Natural killer cell (primary cell): Measurements from ENCODE around the gene CEND1. TPM values are rescaled to one million over a fixed set of nuclear protein-coding genes. Genes with fewer than 3 reads are reported as not detected.

Experiments
- ATAC-seq, 3 donors: fragments of 150-1000 bp in 2 of 3; fragments of 200-7000 bp in 1 of 3; cut with Tn5 transposase; 1 replicate in 1 of 3; 2 replicates in 2 of 3; pipeline ENCODE4 v1.10.0; 2021; ENCODE audit warnings: mild to moderate bottlenecking in 2 of 3, moderate library complexity in 2 of 3
- DNase-seq, 2 donors: peaks; one replicate each; pipeline versions ENCODE4 v3.0.0 to v3.0.0-alpha.2; 2013 to 2021; ENCODE audit warnings: mixed read lengths in 1 of 2
- H3K27ac ChIP-seq: one replicate; pipeline ENCODE4 v1.5.1; 2013; ENCODE audit warnings: mild to moderate bottlenecking, low read length
- H3K27me3 ChIP-seq: one replicate; pipeline ENCODE4 v1.6.1; 2013; ENCODE audit warnings: low read length; ENCODE audit not compliant: control insufficient read depth, insufficient read depth
- H3K36me3 ChIP-seq: one replicate; pipeline ENCODE4 v1.6.1; 2013; ENCODE audit warnings: low read length; ENCODE audit not compliant: control insufficient read depth, insufficient read depth
- H3K4me1 ChIP-seq: one replicate; pipeline ENCODE4 v1.6.1; 2013; ENCODE audit warnings: low read length; ENCODE audit not compliant: control insufficient read depth, insufficient read depth
- H3K4me3 ChIP-seq: one replicate; pipeline ENCODE4 v1.5.1; 2013; ENCODE audit warnings: low read length
- H3K9me3 ChIP-seq: one replicate; pipeline ENCODE4 v1.6.1; 2013; ENCODE audit warnings: low read length; ENCODE audit not compliant: control insufficient read depth, insufficient read depth
- H3K27ac Mint-ChIP-seq, 2 donors: one replicate each; pipeline ENCODE4 v1.8.0; 2022; ENCODE audit warnings: mild to moderate bottlenecking in 2 of 2, mixed read lengths in 2 of 2, moderate library complexity in 1 of 2
- H3K27me3 Mint-ChIP-seq, 2 donors: one replicate each; pipeline ENCODE4 v1.8.0; 2022; ENCODE audit warnings: low read depth in 2 of 2, mixed read lengths in 2 of 2
- H3K36me3 Mint-ChIP-seq: one replicate; pipeline ENCODE4 v1.8.0; 2022; ENCODE audit warnings: mixed read lengths
- H3K4me1 Mint-ChIP-seq, 2 donors: one replicate each; pipeline ENCODE4 v1.8.0; 2022; ENCODE audit warnings: mixed read lengths in 2 of 2
- H3K4me3 Mint-ChIP-seq: one replicate; pipeline ENCODE4 v1.8.0; 2022; ENCODE audit warnings: mild to moderate bottlenecking, moderate library complexity, mixed read lengths
- H3K9me3 Mint-ChIP-seq, 2 donors: one replicate each; pipeline ENCODE4 v1.8.0; 2022; ENCODE audit warnings: mixed read lengths in 2 of 2
- WGBS: methylation state at CpG from one replicate; pipeline ENCODE4 v1.1.7; 2013; ENCODE audit warnings: missing lambda C conversion rate; ENCODE audit not compliant: insufficient coverage; 5-methylcytosine and 5-hydroxymethylcytosine counted together
- intact Hi-C: fragments of 100-400 bp; cut with micrococcal nuclease; formaldehyde crosslinking; loops from one replicate; pipeline ENCODE4 v1.14.2; 2022
- total RNA-seq, 4 donors: library from RNA; stranded (reverse); fragments of 120-200 nt in 1 of 4; gene quantifications; one replicate each; pipeline versions ENCODE4 v1.2.3 to v1.2.4, GENCODE V29; 2013 to 2022
- TF ChIP-seq, protein P1 (sequence below): fragments of 200-600 bp; IDR thresholded peaks from one replicate; pipeline ENCODE4 v1.8.0; 2022; ENCODE audit warnings: antibody characterized with exemption

CEND1 gene
- total RNA-seq, 3 donors from 2014 or later (not counting 1 experiment from before 2014, with no cell fraction given): not detected

- H3K9me3 Mint-ChIP-seq: no peaks in the 10 kb centered on the region
- no peak for ATAC-seq
- H3K4me1 Mint-ChIP-seq: peaks cover 0 to 12% of the 10 kb centered on the region in 2 donors
- Histone ChIP-seq H3K9me3 (no peaks in the 10 kb centered on the region), H3K4me1 (peaks cover 28% of the 10 kb centered on the region), H3K27ac (no peak overlapping the region), H3K36me3 (peaks cover 28% of the 10 kb centered on the region), H3K4me3 (no peak overlapping the region), H3K27me3 (no peaks in the 10 kb centered on the region)
- H3K4me3 Mint-ChIP-seq: no peak overlapping the region
- H3K27ac Mint-ChIP-seq: no peak overlapping the region
- H3K36me3 Mint-ChIP-seq: no peaks in the 10 kb centered on the region
- intact Hi-C loops: no loop called here
- TF ChIP-seq, protein P1, sequence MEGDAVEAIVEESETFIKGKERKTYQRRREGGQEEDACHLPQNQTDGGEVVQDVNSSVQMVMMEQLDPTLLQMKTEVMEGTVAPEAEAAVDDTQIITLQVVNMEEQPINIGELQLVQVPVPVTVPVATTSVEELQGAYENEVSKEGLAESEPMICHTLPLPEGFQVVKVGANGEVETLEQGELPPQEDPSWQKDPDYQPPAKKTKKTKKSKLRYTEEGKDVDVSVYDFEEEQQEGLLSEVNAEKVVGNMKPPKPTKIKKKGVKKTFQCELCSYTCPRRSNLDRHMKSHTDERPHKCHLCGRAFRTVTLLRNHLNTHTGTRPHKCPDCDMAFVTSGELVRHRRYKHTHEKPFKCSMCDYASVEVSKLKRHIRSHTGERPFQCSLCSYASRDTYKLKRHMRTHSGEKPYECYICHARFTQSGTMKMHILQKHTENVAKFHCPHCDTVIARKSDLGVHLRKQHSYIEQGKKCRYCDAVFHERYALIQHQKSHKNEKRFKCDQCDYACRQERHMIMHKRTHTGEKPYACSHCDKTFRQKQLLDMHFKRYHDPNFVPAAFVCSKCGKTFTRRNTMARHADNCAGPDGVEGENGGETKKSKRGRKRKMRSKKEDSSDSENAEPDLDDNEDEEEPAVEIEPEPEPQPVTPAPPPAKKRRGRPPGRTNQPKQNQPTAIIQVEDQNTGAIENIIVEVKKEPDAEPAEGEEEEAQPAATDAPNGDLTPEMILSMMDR: no peak
- WGBS: 88% methylated on average over 7 of the region's 11 CpGs
- DNase-seq: no peak
- H3K27me3 Mint-ChIP-seq: no peaks in the 10 kb centered on the region
Measured at GRCh38 chr11:816433-816779, 26.5 kb upstream of the CEND1 start.

GRCh38 chr11:815675-816432 is 26.0 kb upstream of the CEND1 start:
- 94% methylated on average over 11 of the region's 11 CpGs for WGBS
- TF ChIP-seq, protein P1: no peak
- intact Hi-C loops: no loop called here

DNA sequence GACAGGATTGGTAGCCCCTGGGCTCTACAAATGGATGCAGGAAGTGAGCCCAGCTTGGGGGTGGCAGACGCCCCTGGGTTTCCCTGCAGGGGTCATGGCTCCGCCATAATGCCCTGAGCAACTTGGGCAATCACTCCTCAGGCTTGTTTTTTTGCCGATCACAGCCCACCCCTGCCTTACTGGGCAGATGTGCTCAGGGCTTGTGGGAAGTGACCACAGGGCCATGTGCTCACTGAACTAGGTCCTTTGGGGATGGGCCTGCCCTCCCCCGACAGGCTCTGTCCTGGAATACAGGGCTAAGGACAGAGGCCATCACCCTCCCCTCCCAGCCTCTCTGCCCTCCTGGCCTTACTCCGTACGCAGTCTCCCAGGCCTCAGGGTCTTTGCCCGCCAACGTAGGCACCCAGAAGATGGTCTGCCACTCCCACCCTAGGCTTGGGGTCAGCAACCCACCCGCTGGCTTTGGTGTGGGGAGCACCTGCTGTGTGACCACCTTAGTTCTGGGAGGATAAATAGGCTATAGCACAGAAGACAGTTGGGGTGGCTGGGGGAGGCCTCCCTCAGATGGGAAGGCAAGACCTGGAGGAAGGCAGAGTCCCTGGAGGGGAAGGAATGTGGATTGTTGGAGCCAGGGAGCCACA is 23.7 kb upstream of the CEND1 start:
- Histone ChIP-seq H3K36me3 (peaks cover 26% of the 10 kb centered on the region), H3K9me3 (no peaks in the 10 kb centered on the region), H3K4me3 (no peak overlapping the region), H3K27me3 (no peaks in the 10 kb centered on the region), H3K4me1 (peaks cover 27% of the 10 kb centered on the region), H3K27ac (no peak overlapping the region)
- TF ChIP-seq, protein P1: no peak
- peak overlapping the region; percentile 1 for H3K4me3 Mint-ChIP-seq
- H3K27me3 Mint-ChIP-seq: no peaks in the 10 kb centered on the region
- H3K27ac Mint-ChIP-seq: no peak overlapping the region
- no peak for ATAC-seq
- no peaks in the 10 kb centered on the region for H3K36me3 Mint-ChIP-seq
- H3K9me3 Mint-ChIP-seq: no peaks in the 10 kb centered on the region
- intact Hi-C loops: no loop called here
- 92% methylated on average over 9 of the region's 9 CpGs for WGBS
- peaks cover 19 to 20% of the 10 kb centered on the region in 2 donors for H3K4me1 Mint-ChIP-seq
- DNase-seq: no peak

More at GRCh38 chr11:815675-816432, 26.0 kb upstream of the CEND1 start:
- H3K27ac Mint-ChIP-seq: no peak overlapping the region
- no peak overlapping the region for H3K4me3 Mint-ChIP-seq
- H3K27me3 ChIP-seq: no peaks in the 10 kb centered on the region
- no peak for ATAC-seq
- no peaks in the 10 kb centered on the region for H3K9me3 Mint-ChIP-seq
- no peak for DNase-seq
- peaks cover 4 to 13% of the 10 kb centered on the region in 2 donors for H3K4me1 Mint-ChIP-seq
- H3K4me1 ChIP-seq: peaks cover 28% of the 10 kb centered on the region
- H3K27ac ChIP-seq: no peak overlapping the region
- peaks cover 26% of the 10 kb centered on the region for H3K36me3 ChIP-seq
- no peaks in the 10 kb centered on the region for H3K9me3 ChIP-seq
- no peaks in the 10 kb centered on the region for H3K36me3 Mint-ChIP-seq
- no peaks in the 10 kb centered on the region for H3K27me3 Mint-ChIP-seq
- H3K4me3 ChIP-seq: no peak overlapping the region
